ENCODE data around the gene DCDC2B. TPM values are rescaled to one million over a fixed set of nuclear protein-coding genes. Genes with fewer than 3 reads are reported as not detected.
A peak's percentile ranks its signal among the peaks of the same experiment; 100 is the strongest.

DCDC2B gene
- total and polyA plus RNA-seq, 2 donors from 2014 or later = not detected

DNA sequence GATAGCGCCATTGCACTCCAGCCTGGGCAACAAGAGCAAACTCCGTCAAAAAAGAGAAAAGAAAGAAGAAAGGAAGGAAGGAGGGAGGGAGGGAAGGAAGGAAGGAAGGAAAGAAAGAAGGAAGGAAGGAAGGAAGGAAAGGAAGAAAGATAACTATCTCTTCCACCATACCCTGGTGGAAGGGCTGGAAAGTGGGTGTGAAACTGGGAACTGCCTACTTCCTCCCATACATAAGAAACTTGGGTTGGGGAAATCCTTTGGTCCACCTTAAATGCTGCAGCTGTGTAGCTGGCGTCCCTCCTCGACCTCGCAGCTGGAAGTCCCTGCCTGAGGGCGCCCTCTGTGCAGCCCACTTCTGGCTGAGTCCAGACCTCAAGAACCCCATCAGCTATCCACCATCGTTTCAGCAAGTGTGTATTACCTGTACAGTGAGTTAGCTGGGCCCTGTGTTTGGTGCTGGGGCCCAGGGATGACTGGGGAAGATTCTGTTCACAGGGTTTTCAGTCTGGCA is 33.5 kb downstream of the DCDC2B start:
- TF ChIP-seq, protein P1, sequence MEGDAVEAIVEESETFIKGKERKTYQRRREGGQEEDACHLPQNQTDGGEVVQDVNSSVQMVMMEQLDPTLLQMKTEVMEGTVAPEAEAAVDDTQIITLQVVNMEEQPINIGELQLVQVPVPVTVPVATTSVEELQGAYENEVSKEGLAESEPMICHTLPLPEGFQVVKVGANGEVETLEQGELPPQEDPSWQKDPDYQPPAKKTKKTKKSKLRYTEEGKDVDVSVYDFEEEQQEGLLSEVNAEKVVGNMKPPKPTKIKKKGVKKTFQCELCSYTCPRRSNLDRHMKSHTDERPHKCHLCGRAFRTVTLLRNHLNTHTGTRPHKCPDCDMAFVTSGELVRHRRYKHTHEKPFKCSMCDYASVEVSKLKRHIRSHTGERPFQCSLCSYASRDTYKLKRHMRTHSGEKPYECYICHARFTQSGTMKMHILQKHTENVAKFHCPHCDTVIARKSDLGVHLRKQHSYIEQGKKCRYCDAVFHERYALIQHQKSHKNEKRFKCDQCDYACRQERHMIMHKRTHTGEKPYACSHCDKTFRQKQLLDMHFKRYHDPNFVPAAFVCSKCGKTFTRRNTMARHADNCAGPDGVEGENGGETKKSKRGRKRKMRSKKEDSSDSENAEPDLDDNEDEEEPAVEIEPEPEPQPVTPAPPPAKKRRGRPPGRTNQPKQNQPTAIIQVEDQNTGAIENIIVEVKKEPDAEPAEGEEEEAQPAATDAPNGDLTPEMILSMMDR (IDR thresholded peaks at IDR 0.05; ENCODE audit: borderline replicate concordance, extremely low read depth, insufficient read depth) = no peak
- Histone ChIP-seq H3K9me3 (ENCODE audit: control insufficient read depth in 2 of 3, insufficient read depth in 1 of 3, low read length in 3 of 3) (no peaks in the 10 kb centered on the region), H3K36me3 (ENCODE audit: control insufficient read depth in 2 of 3, insufficient read depth in 3 of 3, low read length in 3 of 3) (no peaks in the 10 kb centered on the region), H3K27ac (ENCODE audit: low read depth in 2 of 2, low read length in 2 of 2) (peak overlapping the region in 1 of 2 donors; percentile 23), H3K9ac (ENCODE audit: low read length in 3 of 3) (peak overlapping the region in 2 of 3 donors; percentile 16 to 22), H3K4me3 (ENCODE audit: low read length in 3 of 3) (no peak overlapping the region), H3K27me3 (ENCODE audit: control insufficient read depth, insufficient read depth, low read length) (no peaks in the 10 kb centered on the region), H3K4me1 (ENCODE audit: control insufficient read depth in 2 of 3, insufficient read depth in 2 of 3, low read depth in 1 of 3, low read length in 3 of 3) (peaks cover 0 to 11% (median 0%) of the 10 kb centered on the region in 3 donors)
- FAIRE-seq (no peak), DNase-seq (peak in 2 of 5 donors; percentile 22 to 58)
- intact Hi-C loops (cut with DNase I) = no loop called here

DNA sequence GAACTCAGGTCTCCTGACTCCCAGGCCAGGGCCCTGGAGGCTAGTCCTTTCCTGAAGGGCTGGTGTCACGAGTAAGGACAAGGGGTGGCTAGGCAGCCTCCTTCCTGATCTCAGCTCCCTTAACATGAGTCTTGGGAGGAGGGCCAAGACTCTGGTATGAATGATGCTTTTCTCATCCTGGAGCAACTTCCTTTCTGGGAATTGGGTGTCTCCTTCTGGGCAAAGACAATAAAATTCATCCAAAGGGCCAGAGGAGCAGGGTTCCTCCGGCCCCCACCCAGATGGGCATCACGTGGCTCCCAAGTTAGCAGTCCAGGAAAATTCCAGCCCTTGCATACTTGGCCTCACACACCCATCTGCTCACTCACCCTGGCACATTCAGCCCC is 38.0 kb downstream of the DCDC2B start, which contains the start of gene FAM167B:
FAM167B (plus strand) TSS at position 335 of the 386 bp plus-strand sequence. CDS start 200 bp downstream, outside the sequence.
- peak within 1 kb of the TSS in 2 of 3 donors; percentile 12 to 44 for H3K4me3 ChIP-seq (ENCODE audit: low read length in 3 of 3)
- FAIRE-seq = no peak
- H3K9me3 ChIP-seq (ENCODE audit: control insufficient read depth in 2 of 3, insufficient read depth in 1 of 3, low read length in 3 of 3) = no peaks in the 10 kb centered on the region
- no peaks in the 10 kb centered on the region for H3K36me3 ChIP-seq (ENCODE audit: control insufficient read depth in 2 of 3, insufficient read depth in 3 of 3, low read length in 3 of 3)
- DNase-seq = peak in 2 of 5 donors; percentile 68 to 79
- H3K27ac ChIP-seq (ENCODE audit: low read depth in 2 of 2, low read length in 2 of 2) = peak within 1 kb of the TSS; percentile 86 to 89
- peaks cover 0 to 22% (median 9%) of the 10 kb centered on the region in 3 donors for H3K4me1 ChIP-seq (ENCODE audit: control insufficient read depth in 2 of 3, insufficient read depth in 2 of 3, low read depth in 1 of 3, low read length in 3 of 3)
- H3K9ac ChIP-seq (ENCODE audit: low read length in 3 of 3) = peak within 1 kb of the TSS in 1 of 3 donors; percentile 69
- H3K27me3 ChIP-seq (ENCODE audit: control insufficient read depth, insufficient read depth, low read length) = no peaks in the 10 kb centered on the region
- TF ChIP-seq, protein P1 (IDR thresholded peaks at IDR 0.05; ENCODE audit: borderline replicate concordance, extremely low read depth, insufficient read depth) = no peak
- intact Hi-C loops (cut with DNase I) = no loop called here

- no peaks in the 10 kb centered on the region for H3K27me3 ChIP-seq (ENCODE audit: control insufficient read depth, insufficient read depth, low read length)
- H3K9me3 ChIP-seq (ENCODE audit: control insufficient read depth in 2 of 3, insufficient read depth in 1 of 3, low read length in 3 of 3) = no peaks in the 10 kb centered on the region
- H3K4me3 ChIP-seq (ENCODE audit: low read length in 3 of 3) = peak overlapping the region in 2 of 3 donors; percentile 12 to 44
- FAIRE-seq (no peak), DNase-seq (peak in 1 of 5 donors; percentile 83)
- TF ChIP-seq, protein P1 (IDR thresholded peaks at IDR 0.05; ENCODE audit: borderline replicate concordance, extremely low read depth, insufficient read depth) = no peak
- peaks cover 0 to 23% (median 9%) of the 10 kb centered on the region in 3 donors for H3K4me1 ChIP-seq (ENCODE audit: control insufficient read depth in 2 of 3, insufficient read depth in 2 of 3, low read depth in 1 of 3, low read length in 3 of 3)
- intact Hi-C loops (cut with DNase I) = no loop called here
- H3K9ac ChIP-seq (ENCODE audit: low read length in 3 of 3) = peak overlapping the region in 1 of 3 donors; percentile 69
- H3K27ac ChIP-seq (ENCODE audit: low read depth in 2 of 2, low read length in 2 of 2) = peak overlapping the region; percentile 86 to 89
- H3K36me3 ChIP-seq (ENCODE audit: control insufficient read depth in 2 of 3, insufficient read depth in 3 of 3, low read length in 3 of 3) = no peaks in the 10 kb centered on the region
Measured at GRCh38 chr1:32247452-32247851, 38.6 kb downstream of the DCDC2B start.

All from kidney (tissue), 14 donors.